Measurements from ENCODE around the gene IRX2. TPM values are rescaled to one million over a fixed set of nuclear protein-coding genes. Genes with fewer than 3 reads are reported as not detected.
A peak's percentile ranks its signal among the peaks of the same experiment; 100 is the strongest.

IRX2 gene
- total RNA-seq, 4 donors from 2014 or later: 24.3 to 41.1 (median 32.7) TPM

- peak in 1 of 2 donors; percentile 53 for DNase-seq (ENCODE audit: low spot score in 2 of 2)
- Histone ChIP-seq H3K4me1 (peaks cover 55% of the 10 kb centered on the region), H3K36me3 (peaks cover 11% of the 10 kb centered on the region), H3K27ac (peak overlapping the region; percentile 93), H3K27me3 (peaks cover 32% of the 10 kb centered on the region), H3K4me3 (peak overlapping the region; percentile 83), H3K9me3 (no peaks in the 10 kb centered on the region)
- TF ChIP-seq EP300 (IDR thresholded peaks at IDR 0.05) (no peak), CTCF (IDR thresholded peaks at IDR 0.05) (no peak), POLR2A (IDR thresholded peaks at IDR 0.05) (no peak), POLR2AphosphoS5 (IDR thresholded peaks at IDR 0.05) (no peak)
- 14% methylated on average over 16 of the region's 86 CpGs for WGBS
These were observed 3.2 kb downstream of the IRX2 start for GRCh38 chr5:2748179-2748860.

- Histone ChIP-seq H3K27ac (peak overlapping the region; percentile 93), H3K9me3 (no peaks in the 10 kb centered on the region), H3K36me3 (peaks cover 11% of the 10 kb centered on the region), H3K4me3 (peak overlapping the region; percentile 83), H3K4me1 (peaks cover 53% of the 10 kb centered on the region), H3K27me3 (peaks cover 28% of the 10 kb centered on the region)
- DNase-seq (ENCODE audit: low spot score in 2 of 2): peak in 1 of 2 donors; percentile 57
- TF ChIP-seq EP300 (IDR thresholded peaks at IDR 0.05) (no peak), POLR2AphosphoS5 (IDR thresholded peaks at IDR 0.05) (no peak), POLR2A (IDR thresholded peaks at IDR 0.05) (no peak), CTCF (IDR thresholded peaks at IDR 0.05) (no peak)
- WGBS: 24% methylated on average over 26 of the region's 26 CpGs
These were observed 3.9 kb downstream of the IRX2 start for GRCh38 chr5:2747363-2748162.

GRCh38 chr5:2746561-2747032 lies 4.9 kb downstream of the IRX2 start:
- H3K27me3 ChIP-seq: peaks cover 25% of the 10 kb centered on the region
- TF ChIP-seq POLR2A (IDR thresholded peaks at IDR 0.05) (no peak), EP300 (IDR thresholded peaks at IDR 0.05) (no peak), CTCF (IDR thresholded peaks at IDR 0.05) (no peak), POLR2AphosphoS5 (IDR thresholded peaks at IDR 0.05) (no peak)
- peak overlapping the region; percentile 83 for H3K4me3 ChIP-seq
- no peak for DNase-seq (ENCODE audit: low spot score in 2 of 2)
- H3K27ac ChIP-seq: peak overlapping the region; percentile 93
- WGBS: 15% methylated on average over 3 of the region's 3 CpGs
- H3K36me3 ChIP-seq: peaks cover 11% of the 10 kb centered on the region
- peaks cover 46% of the 10 kb centered on the region for H3K4me1 ChIP-seq
- H3K9me3 ChIP-seq: no peaks in the 10 kb centered on the region

GRCh38 chr5:2744485-2744884 lies 7.0 kb downstream of the IRX2 start:
- no peak for DNase-seq (ENCODE audit: low spot score in 2 of 2)
- no peak for TF ChIP-seq EP300 (IDR thresholded peaks at IDR 0.05)
- TF ChIP-seq POLR2AphosphoS5 (IDR thresholded peaks at IDR 0.05): no peak
- TF ChIP-seq CTCF (IDR thresholded peaks at IDR 0.05): no peak
- TF ChIP-seq POLR2A (IDR thresholded peaks at IDR 0.05): no peak
- no peaks in the 10 kb centered on the region for H3K9me3 ChIP-seq
- H3K27me3 ChIP-seq: peaks cover 33% of the 10 kb centered on the region
- WGBS: 26% methylated on average over 2 of the region's 2 CpGs
- peak overlapping the region; percentile 2 for H3K4me3 ChIP-seq
- H3K36me3 ChIP-seq: peaks cover 11% of the 10 kb centered on the region
- peak overlapping the region; percentile 8 for H3K27ac ChIP-seq
- peaks cover 60% of the 10 kb centered on the region for H3K4me1 ChIP-seq

All from suprapubic skin (tissue), 4 donors.